ENCODE results near the gene MAN2A1.

The MAN2A1 gene

DNA sequence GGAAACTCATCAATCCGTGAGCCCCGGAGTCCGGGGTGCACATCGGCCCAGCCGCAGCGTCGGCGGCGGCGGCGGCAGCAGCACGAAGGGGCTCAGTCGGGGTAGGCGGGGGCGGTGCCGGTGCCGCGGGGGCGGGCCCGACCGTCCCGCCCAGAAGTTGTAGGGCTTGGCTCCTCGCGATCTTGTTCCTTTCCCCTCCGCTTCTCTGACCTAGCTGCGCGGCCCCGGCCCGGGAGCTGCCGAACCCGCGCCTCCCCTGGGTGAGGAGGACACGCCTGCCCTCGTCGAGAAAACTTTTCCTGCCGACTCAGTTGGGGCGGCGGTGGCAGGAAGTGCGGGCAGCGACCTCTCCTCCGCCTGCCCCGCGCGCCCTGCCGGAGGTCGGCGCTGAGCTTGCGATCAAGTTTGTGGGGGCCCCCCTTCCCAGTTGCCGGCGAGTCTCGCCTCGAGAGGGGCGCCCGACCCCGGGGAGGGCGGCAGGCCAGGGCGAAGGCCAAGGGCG is at the start of gene MAN2A1:
Gene MAN2A1 (plus strand): TSS at position 188 of the 502 bp plus-strand sequence. CDS start 491 bp downstream, outside the sequence.
- peak; percentile 60 for DNase-seq (ENCODE audit: low read depth, low spot score)

DNA sequence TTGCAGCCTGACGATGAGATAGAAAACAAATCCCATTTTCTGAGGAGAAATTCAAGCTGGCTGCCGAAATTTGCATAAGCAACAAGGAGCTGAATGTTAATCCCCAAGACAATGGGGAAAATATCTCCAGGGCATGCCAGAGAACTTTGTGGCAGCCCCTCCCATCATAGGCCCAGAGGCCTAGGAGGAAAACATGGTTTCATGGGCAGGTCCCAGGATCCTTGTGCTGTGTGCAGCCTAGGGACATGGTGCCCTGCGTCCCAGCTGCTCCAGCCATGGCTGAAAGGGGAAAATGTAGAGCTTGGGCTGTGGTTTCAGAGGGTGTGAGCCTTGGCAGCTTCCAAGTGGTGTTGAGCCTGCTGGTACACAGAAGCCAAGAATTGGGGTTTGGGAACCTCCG is 48.8 kb upstream of the MAN2A1 start:
- DNase-seq (ENCODE audit: low read depth, low spot score), result no peak

DNA sequence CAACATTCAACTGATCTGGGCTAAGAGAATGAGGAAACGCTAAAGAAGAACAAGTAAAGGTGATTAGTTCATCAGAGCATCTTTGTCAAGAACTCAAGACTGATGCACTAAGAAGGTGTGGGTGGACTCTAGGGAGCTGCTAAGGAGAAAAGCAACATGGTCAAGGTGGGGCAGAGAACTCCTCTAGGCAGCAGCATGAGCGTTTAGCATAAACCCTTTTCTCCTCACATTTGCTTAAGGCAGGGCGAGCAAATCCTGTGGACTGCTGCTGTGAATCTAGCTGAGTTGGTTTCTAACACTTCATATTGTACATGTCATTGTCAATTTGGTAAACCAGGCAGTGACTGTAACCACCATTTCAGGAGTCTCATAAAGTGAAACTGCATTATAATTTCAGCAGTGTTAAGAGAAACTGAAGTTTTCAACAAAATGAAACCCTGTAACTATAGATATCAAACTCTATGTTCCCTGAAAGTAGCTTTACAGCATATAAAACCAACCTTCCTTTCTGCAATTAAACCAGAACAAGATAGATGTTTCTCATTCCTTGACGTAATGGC is 45.9 kb upstream of the MAN2A1 start:
- DNase-seq (ENCODE audit: low read depth, low spot score), result no peak

DNA sequence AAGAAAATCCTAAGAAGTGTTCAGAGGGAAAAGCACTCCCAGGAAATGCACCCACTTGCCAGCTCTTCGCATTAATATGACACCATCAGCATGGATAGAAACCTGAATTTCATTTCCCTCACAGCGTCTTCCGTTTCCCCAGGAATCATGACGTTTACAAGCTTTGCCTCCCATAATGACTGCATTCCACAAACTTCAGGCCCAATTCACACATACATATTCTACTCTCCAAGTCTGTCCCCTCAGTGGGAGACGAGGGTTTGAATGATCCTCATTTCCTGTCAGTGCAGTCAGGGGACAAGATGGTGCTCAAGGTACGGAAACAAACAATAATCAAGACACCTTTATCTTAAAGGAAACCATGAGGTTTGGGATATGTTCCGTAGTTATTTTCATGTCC is 44.9 kb upstream of the MAN2A1 start:
- no peak for DNase-seq (ENCODE audit: low read depth, low spot score)

DNA sequence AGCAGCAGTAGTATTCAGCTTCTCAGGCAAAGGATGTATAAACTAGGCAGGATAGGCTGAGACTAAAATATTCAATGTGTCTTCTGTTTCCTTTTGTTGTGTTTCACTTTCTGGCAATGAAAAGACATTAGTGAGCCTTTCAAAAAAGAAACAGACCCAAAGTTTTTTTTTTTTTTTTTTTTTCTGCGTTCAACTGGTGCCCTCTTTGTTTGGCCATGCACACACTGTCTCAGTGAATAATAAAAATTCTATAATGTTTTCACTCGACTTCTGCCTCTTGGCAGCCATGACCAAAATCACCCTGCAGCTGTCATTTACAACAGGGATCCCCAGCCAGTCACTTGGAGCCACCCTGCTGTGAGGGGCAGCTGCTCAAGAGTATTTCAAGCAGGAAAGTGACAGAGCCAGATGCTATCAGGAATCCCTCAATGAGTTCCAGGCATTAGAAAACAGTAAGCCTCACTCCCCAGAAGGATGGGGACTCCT is 44.0 kb upstream of the MAN2A1 start:
- no peak for DNase-seq (ENCODE audit: low read depth, low spot score)

DNA sequence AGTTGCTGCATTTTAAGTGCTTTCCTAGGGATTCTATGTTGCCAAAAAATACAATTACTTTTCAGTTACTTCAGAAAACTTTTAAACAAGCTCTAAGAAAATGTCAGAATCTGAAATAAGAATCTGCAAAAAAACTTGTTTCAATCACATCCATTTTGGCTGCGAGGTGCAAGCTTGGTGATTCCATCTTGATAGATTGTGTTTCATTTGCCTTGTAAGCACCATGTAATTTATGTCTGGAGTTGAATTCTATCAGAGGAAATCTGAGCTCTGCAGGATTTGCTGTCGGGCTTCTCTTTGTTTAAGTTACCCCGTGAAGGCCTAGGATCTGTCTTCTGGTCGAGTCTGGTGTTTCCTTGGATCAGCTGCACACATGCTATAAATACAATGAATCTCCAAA is 40.4 kb upstream of the MAN2A1 start:
- no peak for DNase-seq (ENCODE audit: low read depth, low spot score)

DNA sequence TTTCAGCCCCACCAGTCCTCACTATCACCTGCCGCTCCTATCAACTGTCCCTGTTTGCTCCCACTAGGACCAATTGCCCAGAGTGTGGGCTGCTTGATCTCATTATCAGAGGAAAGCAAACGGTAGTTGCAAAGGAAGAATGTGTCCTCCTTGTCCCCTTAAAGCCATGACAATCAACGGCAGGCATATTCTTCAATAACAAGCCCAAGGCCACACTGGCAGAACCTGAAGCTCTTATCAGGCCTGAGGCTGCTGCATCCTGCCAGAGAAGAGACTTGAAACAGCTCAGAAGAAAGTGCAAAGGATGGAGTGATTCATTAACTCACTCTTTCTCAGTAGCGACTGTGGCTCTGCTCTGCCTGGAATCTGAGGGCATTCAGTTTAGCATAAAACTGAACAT is 39.2 kb upstream of the MAN2A1 start:
- no peak for DNase-seq (ENCODE audit: low read depth, low spot score)

DNA sequence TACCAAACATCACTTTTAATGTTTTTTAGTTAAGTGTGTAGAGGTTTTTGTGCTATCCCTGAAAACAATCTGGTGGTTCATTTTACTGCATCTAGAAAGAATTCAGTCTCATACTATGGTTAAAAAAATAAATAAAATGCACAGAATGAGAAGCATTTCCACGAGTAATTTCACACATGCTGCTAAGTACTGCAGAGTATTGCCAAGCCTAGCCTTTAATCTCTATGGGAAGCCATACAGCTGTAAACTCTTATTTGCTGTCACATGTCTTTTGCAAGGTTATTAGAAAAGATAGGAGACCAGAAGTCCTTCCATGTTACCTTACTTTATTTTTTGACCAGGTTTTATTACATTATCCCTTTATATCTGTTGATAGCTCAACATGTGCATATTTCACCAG is 37.6 kb upstream of the MAN2A1 start:
- no peak for DNase-seq (ENCODE audit: low read depth, low spot score)

DNA sequence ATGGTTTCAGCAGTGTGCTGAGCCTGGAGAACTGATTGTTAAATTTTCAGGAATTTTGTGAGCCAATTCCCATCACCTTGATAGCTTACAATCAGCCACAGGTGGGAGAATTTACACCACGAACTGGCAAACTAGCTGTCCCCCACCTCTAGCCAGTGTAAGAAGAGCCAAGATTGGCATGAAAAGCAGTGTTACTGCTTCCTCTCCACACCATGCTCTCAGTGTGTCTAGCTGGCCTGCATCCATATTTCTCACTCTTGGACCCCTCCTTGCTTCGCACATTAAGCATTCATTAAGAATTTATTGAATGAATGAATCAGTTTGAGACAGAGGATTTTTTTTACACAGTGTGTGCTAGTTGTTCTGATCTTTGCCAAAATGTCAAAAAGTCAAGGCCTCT is 36.7 kb upstream of the MAN2A1 start:
- DNase-seq (ENCODE audit: low read depth, low spot score), result no peak

DNA sequence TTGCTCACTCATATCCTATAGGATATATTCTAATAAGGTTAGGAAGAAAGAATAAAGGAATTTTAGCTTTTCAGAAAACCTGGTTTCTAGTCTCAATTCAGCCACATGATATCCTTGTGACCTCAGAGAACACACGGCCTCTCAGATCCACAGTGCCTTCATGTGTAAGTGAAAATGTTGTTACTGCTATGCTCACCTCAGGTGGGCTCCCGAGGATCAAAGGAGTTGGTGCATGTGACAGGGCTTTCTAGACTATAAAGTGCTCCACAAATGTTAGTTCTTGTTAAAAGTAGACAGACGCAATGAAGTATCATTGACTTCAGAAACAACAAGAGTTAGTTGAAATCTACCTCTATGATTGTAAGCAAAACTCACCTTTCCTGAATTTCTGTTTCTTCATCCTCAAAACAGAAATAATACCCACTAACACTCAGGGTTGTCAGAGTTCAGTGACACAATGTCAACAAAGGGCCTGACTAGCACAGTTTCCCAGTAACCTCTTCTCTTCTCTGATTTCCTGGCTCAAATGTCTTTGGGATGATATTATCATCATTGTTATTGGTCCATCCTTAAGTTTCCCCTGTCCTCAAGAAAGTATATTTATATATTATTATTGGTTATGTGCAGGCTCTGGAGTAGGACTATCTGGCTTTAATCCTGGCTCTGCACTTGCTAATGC is 36.0 kb upstream of the MAN2A1 start:
- DNase-seq (ENCODE audit: low read depth, low spot score), result no peak

DNA sequence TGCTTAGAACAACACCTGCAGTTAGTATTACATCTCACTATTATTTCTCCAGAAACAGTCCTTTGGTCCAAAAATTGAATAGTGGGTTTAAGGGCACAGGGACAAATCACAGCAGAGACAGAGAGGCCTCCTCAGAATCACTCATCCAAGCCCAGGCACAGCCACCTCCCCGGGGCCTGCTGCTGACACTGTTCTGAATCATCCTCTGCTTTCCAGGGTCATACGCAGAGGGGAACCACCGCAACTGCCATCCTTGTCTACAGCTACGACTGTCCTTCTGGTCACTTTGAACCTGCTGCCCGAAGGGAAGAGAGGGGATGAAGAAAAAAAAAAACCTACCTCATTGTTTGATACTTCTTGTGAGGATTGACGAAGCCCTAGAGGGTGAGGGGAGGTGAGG is 35.3 kb upstream of the MAN2A1 start:
- no peak for DNase-seq (ENCODE audit: low read depth, low spot score)

DNA sequence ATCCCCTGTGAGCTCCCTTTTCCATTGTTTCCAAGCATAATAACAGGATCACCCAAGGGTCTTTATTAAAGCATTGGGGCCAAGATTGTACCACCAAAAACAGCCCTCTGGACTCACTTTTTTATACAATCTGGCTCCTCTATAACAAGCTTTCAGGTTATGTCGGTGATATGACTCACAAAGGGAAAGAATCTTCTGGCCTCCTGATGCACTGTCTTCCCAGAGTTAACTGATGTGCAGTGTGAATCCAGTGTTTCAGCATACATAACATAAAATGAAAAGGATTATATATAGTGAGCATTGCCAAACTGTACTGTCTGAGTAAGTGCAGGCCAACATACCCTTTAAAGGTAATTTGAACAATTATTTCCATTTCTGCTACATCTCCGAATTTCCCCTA is 33.9 kb upstream of the MAN2A1 start:
- DNase-seq (ENCODE audit: low read depth, low spot score), result no peak

DNA sequence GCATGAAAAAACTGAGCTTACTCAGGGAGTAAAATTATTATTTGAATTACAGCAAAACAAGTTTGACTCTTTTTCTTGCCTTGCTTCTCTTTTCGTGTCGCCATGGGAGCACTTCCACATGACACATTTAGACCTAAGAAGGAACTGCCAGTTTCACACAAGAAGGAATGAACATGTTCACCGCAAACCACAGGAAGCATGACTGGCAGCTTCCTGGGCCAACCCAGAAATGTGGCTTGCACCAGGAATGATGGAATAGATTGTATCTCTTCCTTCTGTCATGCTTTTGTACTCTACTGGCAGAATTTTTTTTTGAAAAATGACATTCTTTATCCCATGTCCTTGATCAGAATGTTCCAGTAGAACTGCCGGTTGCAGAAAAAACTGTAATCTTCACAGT is 32.9 kb upstream of the MAN2A1 start:
- no peak for DNase-seq (ENCODE audit: low read depth, low spot score)

DNA sequence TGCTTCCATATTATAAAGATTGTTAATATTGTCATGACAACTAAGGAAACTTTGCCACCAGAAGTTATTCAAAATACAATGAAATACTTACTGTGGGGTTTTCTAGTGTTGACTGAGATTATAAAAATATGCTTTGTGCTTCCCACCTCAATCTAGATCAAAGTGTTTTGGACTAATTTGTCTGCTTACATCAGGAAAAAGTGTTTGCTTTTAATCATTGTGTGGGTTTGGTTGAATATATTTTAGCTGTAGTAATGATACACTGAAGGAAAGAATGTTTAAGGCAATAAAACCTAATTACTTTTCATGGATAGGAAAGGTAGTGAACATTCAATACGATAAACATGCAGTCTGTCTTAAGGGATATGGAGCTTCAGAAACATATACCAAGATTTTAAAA is 29.8 kb upstream of the MAN2A1 start:
- no peak for DNase-seq (ENCODE audit: low read depth, low spot score)

DNA sequence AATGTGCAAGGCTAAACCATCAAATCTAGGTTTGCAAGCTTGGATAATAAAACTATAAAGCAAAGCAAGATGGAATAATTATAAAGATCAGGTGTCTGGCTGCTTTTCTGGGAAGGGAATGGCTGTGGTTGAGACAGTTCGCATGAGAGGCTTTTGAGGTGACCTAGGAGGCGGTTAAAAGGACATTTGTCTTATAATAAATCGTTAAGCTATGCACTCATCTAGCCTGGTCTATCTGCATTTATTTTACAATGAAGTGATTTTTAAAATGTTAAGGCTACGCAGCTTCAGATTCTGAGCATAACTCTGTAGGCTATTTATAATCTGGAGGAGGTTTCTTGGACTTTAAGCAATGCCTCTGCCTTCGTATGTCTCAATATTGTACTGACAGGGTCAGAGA is 29.4 kb upstream of the MAN2A1 start:
- DNase-seq (ENCODE audit: low read depth, low spot score), result no peak

DNA sequence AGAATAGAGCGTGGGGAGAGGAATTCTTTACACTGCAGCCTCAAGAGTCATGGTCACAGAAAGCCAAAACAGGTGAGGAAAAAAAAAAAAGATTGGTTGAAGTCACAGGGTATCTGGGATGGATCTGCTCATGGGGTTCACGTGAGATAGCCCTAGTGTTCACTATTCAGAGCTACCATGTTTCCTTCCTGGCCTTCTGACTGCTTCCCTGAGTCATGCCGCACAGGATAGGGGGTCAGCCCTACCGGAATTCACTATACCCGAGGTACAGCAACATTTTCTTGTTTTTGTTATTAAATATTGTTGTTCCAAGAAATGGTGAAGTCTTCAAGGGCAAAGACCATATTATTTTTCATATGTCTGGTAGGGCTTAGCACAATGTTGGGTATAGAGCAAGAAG is 21.5 kb upstream of the MAN2A1 start:
- DNase-seq (ENCODE audit: low read depth, low spot score), result no peak

DNA sequence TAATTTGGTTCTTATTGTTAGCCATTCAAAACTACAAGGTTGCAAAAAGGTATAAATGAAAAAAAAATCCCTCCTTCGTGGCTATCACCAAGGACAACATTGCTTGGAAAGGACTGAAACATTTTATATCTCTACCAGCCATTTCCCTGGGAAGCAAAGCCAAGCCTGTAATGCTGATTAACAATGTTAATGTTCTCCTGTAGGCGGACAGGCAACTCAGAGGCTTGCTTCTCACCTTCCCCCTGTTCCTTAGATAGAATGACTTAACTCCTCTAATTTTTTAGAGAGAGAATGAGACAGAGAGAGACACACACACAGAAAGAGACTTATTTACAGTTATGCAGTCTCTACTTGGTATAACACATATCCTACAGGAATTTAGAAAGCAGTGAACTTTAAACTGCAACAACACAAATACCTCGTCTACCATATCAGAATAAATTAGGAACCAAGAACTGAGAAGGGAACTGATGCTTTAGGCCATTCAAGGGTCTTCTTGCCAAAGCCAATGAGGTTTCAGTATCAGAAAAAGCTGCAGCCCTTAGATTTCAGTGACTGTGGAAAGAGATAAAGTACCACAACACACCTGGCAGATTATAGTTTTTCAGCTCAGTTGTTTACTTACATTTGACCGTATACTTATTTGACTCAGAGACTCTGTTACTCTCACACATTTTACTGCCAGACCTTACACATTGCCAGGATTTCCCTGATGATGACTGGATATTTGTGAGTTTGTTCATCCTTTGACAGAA is 20.9 kb upstream of the MAN2A1 start:
- no peak for DNase-seq (ENCODE audit: low read depth, low spot score)

DNA sequence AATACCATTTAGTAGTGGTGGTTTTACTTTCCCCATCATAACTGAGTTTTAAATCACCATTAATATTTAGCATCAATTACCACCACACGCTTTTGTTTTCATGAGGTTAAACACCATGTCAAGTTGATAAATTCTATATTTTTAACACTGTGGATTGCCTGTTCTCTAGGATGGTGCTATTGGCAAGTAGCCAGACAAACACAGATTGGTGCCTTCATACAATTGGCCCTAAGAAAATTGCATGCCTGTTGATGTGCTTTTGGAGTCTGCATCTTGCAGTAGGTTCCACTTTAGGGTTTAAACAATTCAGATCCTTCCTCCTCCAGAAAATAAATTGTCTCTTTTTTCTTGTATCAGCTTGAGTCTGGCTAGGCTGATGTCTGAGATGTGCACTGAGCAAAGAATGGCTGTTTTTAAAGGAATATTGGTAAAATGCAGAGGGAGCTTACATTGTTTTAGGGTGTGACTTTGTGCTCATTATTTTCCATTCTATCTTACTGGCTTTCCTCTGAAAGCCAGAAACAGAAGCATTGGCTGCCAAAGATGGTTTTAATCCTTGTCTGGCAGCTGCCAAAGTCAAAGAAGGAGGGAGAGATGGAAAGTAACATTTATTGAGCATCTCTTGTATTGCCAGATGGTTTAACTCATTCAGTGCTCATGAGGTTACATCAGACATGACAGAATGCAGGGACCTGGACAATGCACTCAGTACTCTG is 19.6 kb upstream of the MAN2A1 start:
- DNase-seq (ENCODE audit: low read depth, low spot score), result no peak

DNA sequence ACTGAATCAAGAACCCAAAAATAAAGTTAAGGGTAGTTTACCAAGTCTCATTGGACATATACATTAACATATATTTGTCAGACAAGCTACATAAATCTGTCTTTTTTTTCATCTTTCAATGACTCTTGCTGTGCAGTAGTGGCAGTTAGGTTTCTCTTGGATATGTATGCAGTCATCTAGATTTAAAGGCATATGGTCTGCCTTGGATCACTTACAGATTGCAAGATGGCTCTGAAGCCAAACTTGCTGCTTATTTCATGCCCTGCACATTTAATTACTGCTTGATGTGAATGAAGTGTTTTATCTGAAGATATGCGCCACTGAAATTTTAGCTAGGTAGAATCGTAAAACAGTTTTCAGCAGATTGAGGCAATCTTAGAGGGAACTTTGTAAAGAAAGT is 18.6 kb upstream of the MAN2A1 start:
- DNase-seq (ENCODE audit: low read depth, low spot score), result no peak

DNA sequence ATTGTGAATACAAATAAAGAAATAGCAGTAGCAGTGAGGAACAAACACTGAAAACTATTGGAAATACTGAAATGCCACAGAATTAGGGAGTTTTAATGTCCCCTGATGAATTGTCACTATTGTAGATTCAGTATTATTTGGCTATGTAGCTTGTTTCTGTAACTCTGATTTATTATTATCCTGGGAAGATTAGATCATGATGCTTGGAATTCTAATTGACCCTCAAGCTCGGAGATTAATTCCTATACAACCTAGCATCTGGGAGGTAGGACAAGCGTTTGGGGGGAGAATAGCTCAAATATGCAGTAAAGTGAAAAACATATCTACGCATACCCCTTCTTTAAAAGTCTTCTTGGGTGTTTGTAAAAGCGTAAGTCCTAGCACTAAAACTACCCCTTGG is 15.1 kb upstream of the MAN2A1 start:
- DNase-seq (ENCODE audit: low read depth, low spot score), result no peak

DNA sequence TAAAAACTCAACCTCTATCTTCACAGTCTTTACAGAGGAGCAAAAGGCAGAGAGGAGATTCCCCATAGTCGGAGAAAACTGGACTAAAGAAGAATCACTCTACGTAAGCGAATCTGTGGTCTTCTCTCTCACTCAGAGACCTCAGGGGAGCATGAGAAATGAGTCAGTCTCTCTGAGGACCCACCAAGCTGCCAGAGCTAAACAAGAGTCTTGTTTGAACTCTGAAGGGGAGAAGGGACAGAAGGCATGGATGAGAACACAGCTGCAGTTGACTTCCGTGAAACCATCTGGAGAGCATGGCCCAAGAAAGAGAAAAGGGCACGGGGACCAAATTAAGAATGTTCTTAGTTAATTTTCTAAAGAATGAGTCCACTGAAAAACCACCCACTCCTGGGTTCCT is 12.8 kb upstream of the MAN2A1 start:
- DNase-seq (ENCODE audit: low read depth, low spot score), result no peak

DNA sequence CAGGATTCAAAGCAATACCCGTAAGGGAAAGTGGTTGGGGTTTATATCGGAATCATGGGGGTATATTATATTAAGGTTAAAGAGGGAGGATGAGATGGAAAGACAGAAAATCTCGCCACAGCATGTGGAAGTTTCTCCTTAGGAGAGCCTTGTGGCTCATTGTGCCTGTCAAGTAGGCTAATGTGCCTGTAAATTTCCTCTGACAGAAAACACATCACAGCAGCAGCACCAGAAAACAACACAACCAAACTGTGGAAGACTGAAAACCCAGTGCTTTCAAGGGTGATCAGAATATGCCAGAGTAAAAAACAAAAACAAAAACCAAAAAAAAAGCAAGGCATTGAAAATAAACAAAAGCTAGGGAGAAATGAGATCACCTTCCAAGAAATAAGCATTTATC is 11.3 kb upstream of the MAN2A1 start:
- DNase-seq (ENCODE audit: low read depth, low spot score), result no peak
